ENCODE results near the gene TPBGL. TPM values are rescaled to one million over a fixed set of nuclear protein-coding genes. Genes with fewer than 3 reads are reported as not detected.
A peak's percentile ranks its signal among the peaks of the same experiment; 100 is the strongest.

TPBGL gene
- total RNA-seq, 4 donors from 2014 or later = 0.40 to 3.7 TPM; not detected in 2

DNA sequence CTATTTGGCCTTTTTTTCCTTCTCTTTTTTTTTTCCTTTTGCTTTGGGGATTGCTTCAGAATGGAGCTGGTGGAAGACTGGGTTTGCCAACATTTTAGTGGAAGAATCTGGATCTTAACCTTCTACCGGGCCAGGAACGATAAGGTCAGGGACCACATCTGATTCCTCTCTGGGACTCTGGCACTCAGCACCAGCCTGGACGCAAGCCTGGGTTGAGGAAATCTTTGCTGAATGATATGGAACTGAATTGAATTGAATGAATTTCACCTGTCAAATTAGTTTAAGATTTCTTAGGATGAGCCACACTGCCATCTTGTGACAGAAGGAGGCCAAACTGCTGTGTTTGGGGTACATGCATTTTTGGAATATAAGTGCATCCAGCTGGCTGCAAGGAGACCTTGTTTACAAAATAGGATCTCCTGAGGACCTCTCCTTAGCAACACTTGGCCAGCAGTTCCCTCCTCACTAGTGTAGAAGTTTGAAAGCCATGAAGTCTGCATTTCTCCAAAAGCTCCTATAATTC lies 30.4 kb downstream of the TPBGL start:
- intact Hi-C loops (cut with DNase I; ENCODE audit: low total_unique reads) (no loop called here), in situ Hi-C loops (cut with MboI; ENCODE audit: low pct_ligation_motif_present in 1 of 4, low pct_unique_long_range_greater_than_20kb in 1 of 4, low sequenced_read_pairs in 3 of 4) (loop anchor here in 1 of 4 donors (10.0 kb wide), 1 partner anchor 114 kb away; no protein-coding TSS in a partner anchor)
- Histone ChIP-seq H3K4me1 (no peaks in the 10 kb centered on the region), H3K4me3 (no peak overlapping the region), H3K27ac (no peak overlapping the region), H3K36me3 (peaks cover 0 to 24% (median 2%) of the 10 kb centered on the region in 4 donors), H3K27me3 (no peaks in the 10 kb centered on the region), H3K9me3 (no peaks in the 10 kb centered on the region)
- peak; percentile 6 for DNase-seq
- TF ChIP-seq POLR2AphosphoS5 (IDR thresholded peaks at IDR 0.05) = no peak
- TF ChIP-seq POLR2A (IDR thresholded peaks at IDR 0.05) = no peak
- TF ChIP-seq EP300 (IDR thresholded peaks at IDR 0.05; ENCODE audit: low read depth) = no peak
- TF ChIP-seq, protein P1, sequence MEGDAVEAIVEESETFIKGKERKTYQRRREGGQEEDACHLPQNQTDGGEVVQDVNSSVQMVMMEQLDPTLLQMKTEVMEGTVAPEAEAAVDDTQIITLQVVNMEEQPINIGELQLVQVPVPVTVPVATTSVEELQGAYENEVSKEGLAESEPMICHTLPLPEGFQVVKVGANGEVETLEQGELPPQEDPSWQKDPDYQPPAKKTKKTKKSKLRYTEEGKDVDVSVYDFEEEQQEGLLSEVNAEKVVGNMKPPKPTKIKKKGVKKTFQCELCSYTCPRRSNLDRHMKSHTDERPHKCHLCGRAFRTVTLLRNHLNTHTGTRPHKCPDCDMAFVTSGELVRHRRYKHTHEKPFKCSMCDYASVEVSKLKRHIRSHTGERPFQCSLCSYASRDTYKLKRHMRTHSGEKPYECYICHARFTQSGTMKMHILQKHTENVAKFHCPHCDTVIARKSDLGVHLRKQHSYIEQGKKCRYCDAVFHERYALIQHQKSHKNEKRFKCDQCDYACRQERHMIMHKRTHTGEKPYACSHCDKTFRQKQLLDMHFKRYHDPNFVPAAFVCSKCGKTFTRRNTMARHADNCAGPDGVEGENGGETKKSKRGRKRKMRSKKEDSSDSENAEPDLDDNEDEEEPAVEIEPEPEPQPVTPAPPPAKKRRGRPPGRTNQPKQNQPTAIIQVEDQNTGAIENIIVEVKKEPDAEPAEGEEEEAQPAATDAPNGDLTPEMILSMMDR (IDR thresholded peaks at IDR 0.05) = no peak
- 69% methylated on average over 3 of the region's 3 CpGs; no CpG with 5 or more reads in 1 of the 2 donors for WGBS, 2 donors (ENCODE audit: low coverage in 1 of 2)

DNA sequence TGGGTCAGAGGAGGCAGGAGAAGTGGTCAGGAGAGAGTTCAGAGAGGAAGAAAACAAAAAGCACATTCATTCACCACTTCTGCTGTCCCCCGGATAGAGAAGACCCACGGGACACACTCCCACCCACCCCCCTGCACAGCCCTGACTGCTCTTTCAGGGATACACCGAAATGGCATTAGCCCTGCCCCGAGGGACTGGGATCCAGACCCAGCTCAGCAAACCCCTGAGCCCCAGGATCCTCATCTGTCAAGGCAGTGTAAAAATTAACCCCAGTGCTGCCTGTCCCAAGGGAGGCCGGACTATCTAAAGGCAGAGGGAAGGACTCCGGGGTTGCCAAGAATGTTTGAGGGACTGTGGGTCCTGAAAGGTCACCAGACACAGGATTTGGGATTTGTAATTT lies 31.2 kb downstream of the TPBGL start:
- Histone ChIP-seq H3K27me3 (no peaks in the 10 kb centered on the region), H3K4me1 (no peaks in the 10 kb centered on the region), H3K4me3 (no peak overlapping the region), H3K36me3 (peaks cover 0 to 30% (median 4%) of the 10 kb centered on the region in 4 donors), H3K9me3 (no peaks in the 10 kb centered on the region), H3K27ac (no peak overlapping the region)
- intact Hi-C loops (cut with DNase I; ENCODE audit: low total_unique reads) (no loop called here), in situ Hi-C loops (cut with MboI; ENCODE audit: low pct_ligation_motif_present in 1 of 4, low pct_unique_long_range_greater_than_20kb in 1 of 4, low sequenced_read_pairs in 3 of 4) (loop anchor here in 1 of 4 donors (10.0 kb wide), 1 partner anchor 113 kb away; no protein-coding TSS in a partner anchor)
- TF ChIP-seq POLR2AphosphoS5 (IDR thresholded peaks at IDR 0.05) (no peak), POLR2A (IDR thresholded peaks at IDR 0.05) (no peak), EP300 (IDR thresholded peaks at IDR 0.05; ENCODE audit: low read depth) (no peak)
- TF ChIP-seq, protein P1 (IDR thresholded peaks at IDR 0.05) = no peak
- peak; percentile 1 for DNase-seq
- WGBS, 2 donors (ENCODE audit: low coverage in 1 of 2) = 80% methylated on average over 6 of the region's 6 CpGs; no CpG with 5 or more reads in 1 of the 2 donors

DNA sequence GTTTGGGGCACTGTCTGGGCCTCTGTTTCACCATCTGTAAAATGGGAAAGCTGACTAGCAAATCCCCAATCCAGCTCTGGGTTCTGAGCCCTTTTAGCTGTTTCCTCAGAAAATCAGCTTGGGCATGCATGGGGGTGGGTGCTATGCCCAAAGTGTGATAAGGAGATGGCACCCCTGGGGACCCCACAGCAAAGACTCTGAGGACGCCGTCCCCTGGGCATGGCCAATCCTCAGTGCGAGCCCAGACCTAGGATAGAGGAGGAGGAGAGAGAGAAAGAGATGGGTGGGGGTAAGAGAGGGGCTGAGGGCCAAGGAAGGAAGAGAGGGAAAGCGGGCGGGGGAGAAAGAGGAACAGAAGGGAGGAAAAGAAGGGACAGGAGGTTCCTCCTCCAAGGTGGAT lies 31.8 kb downstream of the TPBGL start:
- TF ChIP-seq, protein P1 (IDR thresholded peaks at IDR 0.05) = no peak
- no peak for TF ChIP-seq POLR2A (IDR thresholded peaks at IDR 0.05)
- TF ChIP-seq POLR2AphosphoS5 (IDR thresholded peaks at IDR 0.05) = no peak
- TF ChIP-seq EP300 (IDR thresholded peaks at IDR 0.05; ENCODE audit: low read depth) = no peak
- Histone ChIP-seq H3K27me3 (no peaks in the 10 kb centered on the region), H3K9me3 (no peaks in the 10 kb centered on the region), H3K27ac (no peak overlapping the region), H3K36me3 (peaks cover 0 to 35% (median 7%) of the 10 kb centered on the region in 4 donors), H3K4me1 (no peaks in the 10 kb centered on the region), H3K4me3 (no peak overlapping the region)
- peak; percentile 1 for DNase-seq
- intact Hi-C loops (cut with DNase I; ENCODE audit: low total_unique reads) = no loop called here
- 81 to 92% methylated on average over 5 of the region's 5 CpGs for WGBS, 2 donors (ENCODE audit: low coverage in 1 of 2)
- in situ Hi-C loops (cut with MboI; ENCODE audit: low pct_ligation_motif_present in 1 of 4, low pct_unique_long_range_greater_than_20kb in 1 of 4, low sequenced_read_pairs in 3 of 4) = loop anchor here in 1 of 4 donors (10.0 kb wide), 1 partner anchor 112 kb away; no protein-coding TSS in a partner anchor

DNA sequence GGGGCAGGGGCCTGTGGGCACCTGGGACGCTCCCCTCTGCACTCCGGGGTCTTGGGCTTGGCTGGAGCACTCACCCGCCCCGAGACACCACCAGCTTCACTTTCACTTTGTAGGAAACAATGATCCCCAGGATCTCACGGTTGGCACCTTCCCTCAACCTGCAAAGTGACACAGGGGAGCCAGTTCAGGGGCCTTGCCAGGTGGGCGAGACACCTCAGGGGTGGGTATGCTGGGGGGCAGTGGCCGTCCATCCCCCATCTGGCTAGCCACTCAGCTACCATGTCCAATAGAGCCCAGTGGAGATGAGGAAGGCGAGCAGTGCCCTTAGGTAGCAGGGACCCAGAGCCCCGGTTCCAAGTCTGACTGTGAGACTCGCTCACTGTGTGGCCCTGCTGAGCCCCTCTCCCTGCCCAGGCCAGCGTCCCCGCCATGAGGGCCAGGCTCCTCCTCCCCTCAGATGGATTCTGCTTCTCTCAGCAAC lies 32.3 kb downstream of the TPBGL start:
- peaks cover 0 to 40% (median 9%) of the 10 kb centered on the region in 4 donors for H3K36me3 ChIP-seq
- DNase-seq = no peak
- 72% methylated on average over 5 of the region's 12 CpGs; no CpG with 5 or more reads in 1 of the 2 donors for WGBS, 2 donors (ENCODE audit: low coverage in 1 of 2)
- no peak overlapping the region for H3K4me3 ChIP-seq
- TF ChIP-seq, protein P1 (IDR thresholded peaks at IDR 0.05) = no peak
- TF ChIP-seq EP300 (IDR thresholded peaks at IDR 0.05; ENCODE audit: low read depth) (no peak), POLR2AphosphoS5 (IDR thresholded peaks at IDR 0.05) (no peak), POLR2A (IDR thresholded peaks at IDR 0.05) (no peak)
- H3K9me3 ChIP-seq = no peaks in the 10 kb centered on the region
- intact Hi-C loops (cut with DNase I; ENCODE audit: low total_unique reads) (no loop called here), in situ Hi-C loops (cut with MboI; ENCODE audit: low pct_ligation_motif_present in 1 of 4, low pct_unique_long_range_greater_than_20kb in 1 of 4, low sequenced_read_pairs in 3 of 4) (loop anchor here in 1 of 4 donors (10.0 kb wide), 1 partner anchor 112 kb away; no protein-coding TSS in a partner anchor)
- H3K27me3 ChIP-seq = no peaks in the 10 kb centered on the region
- no peaks in the 10 kb centered on the region for H3K4me1 ChIP-seq
- no peak overlapping the region for H3K27ac ChIP-seq
